GM12874 (cell line): Measurements from ENCODE around the gene MTHFS.

Experiments
- TF ChIP-seq, protein P1 (sequence below): IDR thresholded peaks from 2 replicates; pipeline ENCODE4 v1.5.1; 2011; ENCODE audit warnings: low read depth, mild to moderate bottlenecking, control low read depth, low read length, moderate library complexity; ENCODE audit not compliant: insufficient read depth

Gene MTHFS

GRCh38 chr15:79903144-79903543 lies 6.3 kb upstream of the MTHFS start:
- TF ChIP-seq, protein P1, sequence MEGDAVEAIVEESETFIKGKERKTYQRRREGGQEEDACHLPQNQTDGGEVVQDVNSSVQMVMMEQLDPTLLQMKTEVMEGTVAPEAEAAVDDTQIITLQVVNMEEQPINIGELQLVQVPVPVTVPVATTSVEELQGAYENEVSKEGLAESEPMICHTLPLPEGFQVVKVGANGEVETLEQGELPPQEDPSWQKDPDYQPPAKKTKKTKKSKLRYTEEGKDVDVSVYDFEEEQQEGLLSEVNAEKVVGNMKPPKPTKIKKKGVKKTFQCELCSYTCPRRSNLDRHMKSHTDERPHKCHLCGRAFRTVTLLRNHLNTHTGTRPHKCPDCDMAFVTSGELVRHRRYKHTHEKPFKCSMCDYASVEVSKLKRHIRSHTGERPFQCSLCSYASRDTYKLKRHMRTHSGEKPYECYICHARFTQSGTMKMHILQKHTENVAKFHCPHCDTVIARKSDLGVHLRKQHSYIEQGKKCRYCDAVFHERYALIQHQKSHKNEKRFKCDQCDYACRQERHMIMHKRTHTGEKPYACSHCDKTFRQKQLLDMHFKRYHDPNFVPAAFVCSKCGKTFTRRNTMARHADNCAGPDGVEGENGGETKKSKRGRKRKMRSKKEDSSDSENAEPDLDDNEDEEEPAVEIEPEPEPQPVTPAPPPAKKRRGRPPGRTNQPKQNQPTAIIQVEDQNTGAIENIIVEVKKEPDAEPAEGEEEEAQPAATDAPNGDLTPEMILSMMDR, result no peak

- TF ChIP-seq, protein P1, result no peak
Measured at GRCh38 chr15:79901958-79902357, 5.1 kb upstream of the MTHFS start.

DNA sequence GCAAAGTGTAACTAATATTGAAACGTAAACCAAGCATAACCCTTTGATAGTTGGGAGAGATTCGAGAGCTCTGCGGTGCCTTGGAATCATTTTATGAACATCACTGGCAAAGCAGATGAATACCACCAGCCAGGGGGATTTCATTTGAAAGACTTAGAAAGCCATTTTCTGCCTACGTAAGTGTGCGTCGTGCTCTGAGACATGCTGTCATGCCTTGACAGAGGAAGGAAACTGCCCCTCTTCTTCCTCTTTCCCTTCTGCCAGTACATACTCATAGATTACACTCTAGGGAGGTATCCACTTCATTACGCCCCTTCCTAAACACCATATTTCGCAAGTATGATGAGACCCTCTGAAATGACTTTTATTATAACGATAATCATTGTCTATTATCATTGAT lies 3.3 kb upstream of the MTHFS start:
- TF ChIP-seq, protein P1, result no peak

- TF ChIP-seq, protein P1, result no peak
Measured at GRCh38 chr15:79898369-79898768, 1.6 kb upstream of the MTHFS start.

DNA sequence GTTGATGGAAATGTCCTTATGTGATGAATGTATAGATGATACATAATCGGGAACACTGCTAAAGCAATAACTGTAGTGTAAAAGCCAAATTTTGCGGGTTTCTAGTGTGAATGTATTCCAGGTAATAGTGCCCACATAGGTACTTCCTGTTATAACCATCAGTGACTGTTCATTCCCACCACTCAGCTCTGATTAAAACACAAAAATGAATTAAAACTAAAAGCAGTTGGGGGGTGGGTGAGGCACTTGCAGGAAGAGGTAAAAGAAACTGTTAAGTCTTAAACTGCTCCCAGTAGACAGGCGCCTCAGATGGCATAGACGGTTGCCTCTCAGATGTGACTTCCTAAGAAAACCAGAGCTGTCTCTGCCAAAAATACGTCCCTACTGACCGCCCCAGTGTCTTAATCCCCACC lies 893 bp upstream of the MTHFS start:
- TF ChIP-seq, protein P1, result no peak

DNA sequence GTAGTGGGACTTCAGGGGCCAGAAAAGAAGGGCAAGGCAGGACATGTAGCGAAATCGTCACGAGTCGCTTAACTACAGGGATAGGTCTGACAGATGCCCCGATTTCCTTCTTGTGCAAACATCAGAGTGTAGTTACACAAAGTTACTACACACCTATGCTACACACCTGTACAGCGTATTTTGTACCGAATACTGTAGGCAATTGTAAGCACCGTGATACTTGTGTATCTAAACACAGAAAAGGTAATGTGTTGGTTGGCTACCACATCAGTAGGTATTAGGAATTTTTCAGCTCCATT lies 515 bp upstream of the MTHFS start:
- TF ChIP-seq, protein P1, result no peak

GRCh38 chr15:79896131-79896633 lies 632 bp downstream of the MTHFS start:
- TF ChIP-seq, protein P1, result no peak
